GM23338 (cell line): Measurements from ENCODE around the gene REPS1.

Source experiments
- CREB1 ChIP-seq: fragments of 250-450 bp; sonication (Bioruptor Pico); IDR thresholded peaks from 2 replicates; pipeline ENCODE4 v1.5.0; 2020; ENCODE audit warnings: low read depth, mild to moderate bottlenecking, moderate library complexity
- CTCF ChIP-seq, 2 experiments: fragments of 200-600 bp in 1 of 2; sonication (generic) in 1 of 2; conservative IDR thresholded peaks; 2 replicates each; pipeline versions ENCODE4 v1.5.1 to v1.6.1; 2016 to 2017; ENCODE audit warnings: antibody characterized with exemption in 2 of 2, low read depth in 2 of 2, mild to moderate bottlenecking in 2 of 2, moderate library complexity in 1 of 2
- ETS1 ChIP-seq: IDR thresholded peaks from 2 replicates; pipeline ENCODE4 v1.6.1; 2016; ENCODE audit warnings: antibody characterized with exemption
- EZH2 ChIP-seq: fragments of 200-600 bp; sonication (generic); IDR thresholded peaks from one replicate; pipeline ENCODE4 v1.8.0; 2017; ENCODE audit warnings: antibody characterized with exemption, mild to moderate bottlenecking, low read depth; ENCODE audit not compliant: unreplicated experiment
- EZH2phosphoT487 ChIP-seq: fragments of 200-600 bp; sonication (generic); IDR thresholded peaks from one replicate; pipeline ENCODE4 v1.8.1; 2018; ENCODE audit warnings: antibody characterized with exemption; ENCODE audit not compliant: unreplicated experiment
- JUNB ChIP-seq: IDR thresholded peaks from one replicate; pipeline ENCODE4 v1.6.1; 2016; ENCODE audit warnings: antibody characterized with exemption; ENCODE audit not compliant: unreplicated experiment
- NANOG ChIP-seq: IDR thresholded peaks from 2 replicates; pipeline ENCODE4 v1.6.1; 2016; ENCODE audit warnings: antibody characterized with exemption, borderline replicate concordance
- POLR2AphosphoS5 ChIP-seq: IDR thresholded peaks from 2 replicates; pipeline ENCODE4 v1.6.1; 2016; ENCODE audit warnings: antibody characterized with exemption, low read depth
- REST ChIP-seq: IDR thresholded peaks from one replicate; pipeline ENCODE4 v1.6.1; 2018; ENCODE audit warnings: antibody characterized with exemption; ENCODE audit not compliant: unreplicated experiment
- ZNF114 ChIP-seq: fragments of 250-450 bp; sonication (Bioruptor Pico); IDR thresholded peaks from 2 replicates; pipeline ENCODE4 v1.5.0; 2020; ENCODE audit warnings: mild to moderate bottlenecking, moderate library complexity
- ZNF331 ChIP-seq: fragments of 250-450 bp; sonication (Bioruptor Pico); IDR thresholded peaks from 2 replicates; pipeline ENCODE4 v1.5.0; 2020; ENCODE audit warnings: low read depth, mild to moderate bottlenecking, moderate library complexity
- ZNF462 ChIP-seq: fragments of 250-450 bp; sonication (Bioruptor Pico); IDR thresholded peaks from 2 replicates; pipeline ENCODE4 v1.5.0; 2020; ENCODE audit warnings: mild to moderate bottlenecking, moderate library complexity

- TF ChIP-seq CTCF (conservative IDR thresholded peaks at IDR 0.05; ENCODE audit: low read depth in 2 of 2) (no peak), POLR2AphosphoS5 (no peak), EZH2 (no peak), REST (no peak), ZNF114 (CRISPR knock-in tag) (no peak), EZH2phosphoT487 (no peak), CREB1 (CRISPR knock-in tag) (no peak), ETS1 (no peak), JUNB (no peak), NANOG (no peak), ZNF462 (CRISPR knock-in tag) (no peak), ZNF331 (CRISPR knock-in tag) (no peak)
These were observed 8.0 kb downstream of the REPS1 start for GRCh38 chr6:138979813-138980668.
